GM18861 (cell line): ENCODE measurements around the gene FBXO47.
"Not testable (repeated sequence)": the region's sequence is repeated elsewhere in the genome, so short reads cannot be mapped to it uniquely, and the experiment has no call there.

Experiments used
- ATAC-seq: cut with Tn5 transposase; IDR thresholded peaks from one replicate; pipeline ENCODE4 v1.9.1; 2021; ENCODE audit not compliant: unreplicated experiment

The FBXO47 gene

DNA sequence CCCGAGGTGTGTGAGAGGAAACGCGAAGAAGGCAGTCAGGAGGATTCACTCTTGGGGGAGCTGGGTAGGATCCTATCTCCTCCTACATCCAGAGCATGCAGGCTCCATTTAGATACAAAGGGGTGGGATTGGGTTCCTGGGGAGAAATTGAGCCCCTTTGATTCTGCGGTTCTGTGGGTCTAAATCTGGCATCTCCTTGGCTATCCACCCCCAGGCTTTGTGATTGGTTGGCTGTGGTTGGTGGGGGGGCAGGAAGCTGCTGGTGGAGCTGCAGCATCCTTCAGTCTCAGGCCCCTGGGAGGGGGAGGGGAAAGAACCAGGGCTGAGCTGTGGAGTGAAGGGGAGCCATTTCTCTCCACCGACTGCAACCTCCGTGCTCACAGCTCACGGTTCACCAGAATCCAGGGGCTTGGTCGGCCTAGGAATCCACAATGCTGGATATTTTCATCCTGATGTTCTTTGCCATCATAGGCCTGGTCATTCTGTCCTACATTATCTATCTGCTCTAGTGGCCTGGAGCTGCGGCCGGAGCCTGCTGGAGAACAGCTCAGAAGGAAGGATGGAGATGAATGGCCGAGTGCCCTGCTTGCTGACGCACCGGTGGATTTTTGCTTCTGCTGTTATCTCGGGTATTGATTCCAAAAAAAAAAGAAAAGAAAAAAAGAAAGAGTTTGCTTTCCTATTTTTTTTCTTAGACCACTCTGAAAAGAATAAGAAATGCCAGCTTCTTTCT, 41.8 kb downstream of the FBXO47 start, which contains the start of gene LASP1NB:
Gene LASP1NB (plus strand): TSS at position 352 of the 733 bp plus-strand sequence.
- no peak for ATAC-seq

GRCh38 chr17:38922538-38923297, 44.5 kb downstream of the FBXO47 start:
- no peak for ATAC-seq

DNA sequence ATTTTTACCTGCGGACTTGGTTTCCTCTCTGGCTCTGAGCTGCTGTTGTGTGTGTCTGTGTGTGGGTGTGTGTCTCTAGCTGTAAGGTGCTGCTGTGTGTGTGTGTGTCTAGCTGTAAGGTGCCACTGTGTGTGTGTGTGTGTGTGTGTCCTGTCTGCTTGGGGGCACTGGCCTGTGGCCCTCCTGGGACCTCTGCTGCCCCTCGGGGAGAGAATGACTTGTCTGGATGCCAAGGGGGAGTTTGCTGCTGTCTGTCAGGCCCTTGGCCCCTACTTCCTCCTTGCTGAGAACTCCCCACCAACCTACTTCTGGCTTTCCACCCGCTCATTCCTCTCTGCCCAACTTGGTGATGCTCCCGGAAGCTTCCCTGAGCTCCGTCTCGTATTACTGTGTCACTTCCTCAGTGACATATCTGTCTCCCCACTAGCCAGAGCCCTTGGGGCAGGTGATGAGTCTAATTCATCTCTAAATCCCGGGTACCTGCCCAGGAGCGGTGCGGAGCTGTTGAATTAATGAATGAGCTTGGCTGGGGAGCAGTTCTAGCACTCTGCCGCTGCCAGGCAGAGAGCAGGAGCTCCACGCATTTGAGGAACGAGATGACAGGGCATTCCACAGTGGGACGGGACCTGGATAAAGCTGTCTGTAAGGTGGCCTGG, 45.3 kb downstream of the FBXO47 start:
- ATAC-seq, result no peak

DNA sequence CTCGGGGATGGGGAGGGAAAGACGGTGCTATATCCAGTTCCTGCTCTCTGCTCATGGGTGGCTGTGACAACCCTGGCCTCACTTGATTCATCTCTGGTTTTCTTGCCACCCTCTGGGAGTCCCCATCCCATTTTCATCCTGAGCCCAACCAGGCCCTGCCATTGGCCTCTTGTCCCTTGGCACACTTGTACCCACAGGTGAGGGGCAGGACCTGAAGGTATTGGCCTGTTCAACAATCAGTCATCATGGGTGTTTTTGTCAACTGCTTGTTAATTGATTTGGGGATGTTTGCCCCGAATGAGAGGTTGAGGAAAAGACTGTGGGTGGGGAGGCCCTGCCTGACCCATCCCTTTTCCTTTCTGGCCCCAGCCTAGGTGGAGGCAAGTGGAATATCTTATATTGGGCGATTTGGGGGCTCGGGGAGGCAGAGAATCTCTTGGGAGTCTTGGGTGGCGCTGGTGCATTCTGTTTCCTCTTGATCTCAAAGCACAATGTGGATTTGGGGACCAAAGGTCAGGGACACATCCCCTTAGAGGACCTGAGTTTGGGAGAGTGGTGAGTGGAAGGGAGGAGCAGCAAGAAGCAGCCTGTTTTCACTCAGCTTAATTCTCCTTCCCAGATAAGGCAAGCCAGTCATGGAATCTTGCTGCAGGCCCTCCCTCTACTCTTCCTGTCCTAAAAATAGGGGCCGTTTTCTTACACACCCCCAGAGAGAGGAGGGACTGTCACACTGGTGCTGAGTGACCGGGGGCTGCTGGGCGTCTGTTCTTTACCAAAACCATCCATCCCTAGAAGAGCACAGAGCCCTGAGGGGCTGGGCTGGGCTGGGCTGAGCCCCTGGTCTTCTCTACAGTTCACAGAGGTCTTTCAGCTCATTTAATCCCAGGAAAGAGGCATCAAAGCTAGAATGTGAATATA, 46.6 kb downstream of the FBXO47 start:
- no peak for ATAC-seq

DNA sequence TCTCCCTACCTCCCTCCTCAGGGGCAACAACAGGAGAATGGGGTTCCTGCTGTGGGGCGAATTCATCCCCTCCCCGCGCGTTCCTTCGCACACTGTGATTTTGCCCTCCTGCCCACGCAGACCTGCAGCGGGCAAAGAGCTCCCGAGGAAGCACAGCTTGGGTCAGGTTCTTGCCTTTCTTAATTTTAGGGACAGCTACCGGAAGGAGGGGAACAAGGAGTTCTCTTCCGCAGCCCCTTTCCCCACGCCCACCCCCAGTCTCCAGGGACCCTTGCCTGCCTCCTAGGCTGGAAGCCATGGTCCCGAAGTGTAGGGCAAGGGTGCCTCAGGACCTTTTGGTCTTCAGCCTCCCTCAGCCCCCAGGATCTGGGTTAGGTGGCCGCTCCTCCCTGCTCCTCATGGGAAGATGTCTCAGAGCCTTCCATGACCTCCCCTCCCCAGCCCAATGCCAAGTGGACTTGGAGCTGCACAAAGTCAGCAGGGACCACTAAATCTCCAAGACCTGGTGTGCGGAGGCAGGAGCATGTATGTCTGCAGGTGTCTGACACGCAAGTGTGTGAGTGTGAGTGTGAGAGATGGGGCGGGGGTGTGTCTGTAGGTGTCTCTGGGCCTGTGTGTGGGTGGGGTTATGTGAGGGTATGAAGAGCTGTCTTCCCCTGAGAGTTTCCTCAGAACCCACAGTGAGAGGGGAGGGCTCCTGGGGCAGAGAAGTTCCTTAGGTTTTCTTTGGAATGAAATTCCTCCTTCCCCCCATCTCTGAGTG, 47.7 kb downstream of the FBXO47 start:
- ATAC-seq, result no peak

DNA sequence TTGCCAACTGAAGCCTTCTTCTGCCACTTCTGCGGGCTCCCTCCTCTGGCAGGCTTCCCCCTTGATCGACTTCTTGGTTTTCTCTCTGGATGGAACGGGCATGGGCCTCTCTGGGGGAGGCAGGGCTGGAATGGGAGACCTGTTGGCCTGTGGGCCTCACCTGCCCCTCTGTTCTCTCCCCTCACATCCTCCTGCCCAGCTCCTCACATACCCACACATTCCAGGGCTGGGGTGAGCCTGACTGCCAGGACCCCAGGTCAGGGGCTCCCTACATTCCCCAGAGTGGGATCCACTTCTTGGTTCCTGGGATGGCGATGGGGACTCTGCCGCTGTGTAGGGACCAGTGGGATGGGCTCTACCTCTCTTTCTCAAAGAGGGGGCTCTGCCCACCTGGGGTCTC, 48.3 kb downstream of the FBXO47 start:
- no peak for ATAC-seq

DNA sequence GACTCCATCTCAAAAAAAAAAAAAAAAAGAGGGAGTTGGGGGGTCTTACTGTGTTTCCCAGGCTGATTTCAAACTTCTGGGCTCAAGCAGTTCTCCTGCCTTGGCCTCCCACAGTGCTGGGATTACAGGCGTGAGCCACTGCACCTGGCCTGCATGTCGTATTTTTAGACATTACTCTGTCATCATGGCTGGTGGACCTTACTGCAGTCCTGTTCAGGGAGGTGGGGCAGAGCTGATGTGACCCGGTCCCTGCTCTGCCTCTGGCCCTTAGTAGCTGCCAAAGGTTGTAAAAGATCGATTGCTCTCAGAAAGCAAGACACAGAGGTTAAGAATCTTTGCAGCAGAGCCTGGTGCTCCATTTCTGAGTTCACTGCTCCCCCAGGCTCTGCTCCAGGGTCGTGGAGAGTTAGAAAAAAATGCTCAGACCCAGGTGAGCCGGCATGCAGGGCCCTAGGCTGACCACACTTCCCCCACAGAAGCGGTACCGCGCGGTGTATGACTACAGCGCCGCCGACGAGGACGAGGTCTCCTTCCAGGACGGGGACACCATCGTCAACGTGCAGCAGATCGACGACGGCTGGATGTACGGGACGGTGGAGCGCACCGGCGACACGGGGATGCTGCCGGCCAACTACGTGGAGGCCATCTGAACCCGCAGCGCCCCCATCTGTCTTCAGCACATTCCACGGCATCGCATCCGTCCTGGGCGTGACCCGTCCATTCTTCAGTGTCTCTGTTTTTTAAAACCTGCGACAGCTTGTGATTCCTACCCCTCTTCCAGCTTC, 48.9 kb downstream of the FBXO47 start:
- no peak for ATAC-seq

GRCh38 chr17:38917259-38917658, 49.9 kb downstream of the FBXO47 start:
- no peak for ATAC-seq

DNA sequence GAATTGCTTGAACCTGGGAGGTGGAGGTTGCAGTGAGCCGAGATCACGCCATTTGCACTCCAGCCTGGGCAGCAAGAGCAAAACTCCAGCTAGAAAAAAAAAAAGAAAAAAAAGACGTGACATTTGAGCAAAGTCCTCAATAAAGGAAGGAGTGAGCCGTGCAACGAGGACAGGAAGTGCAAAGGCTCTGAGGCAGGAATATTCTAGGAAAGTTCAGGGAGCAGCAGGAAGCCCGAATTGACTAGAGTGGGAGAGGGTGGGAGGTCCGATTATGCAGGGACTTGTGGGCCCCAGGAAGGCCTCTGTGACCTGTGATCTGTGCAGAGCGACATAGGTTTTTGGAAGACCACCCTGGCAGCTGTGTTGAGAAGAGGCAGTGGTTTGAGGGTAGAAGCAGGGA, 50.4 kb downstream of the FBXO47 start:
- no peak for ATAC-seq

GRCh38 chr17:38915639-38915995, 51.6 kb downstream of the FBXO47 start:
- ATAC-seq, result no peak

DNA sequence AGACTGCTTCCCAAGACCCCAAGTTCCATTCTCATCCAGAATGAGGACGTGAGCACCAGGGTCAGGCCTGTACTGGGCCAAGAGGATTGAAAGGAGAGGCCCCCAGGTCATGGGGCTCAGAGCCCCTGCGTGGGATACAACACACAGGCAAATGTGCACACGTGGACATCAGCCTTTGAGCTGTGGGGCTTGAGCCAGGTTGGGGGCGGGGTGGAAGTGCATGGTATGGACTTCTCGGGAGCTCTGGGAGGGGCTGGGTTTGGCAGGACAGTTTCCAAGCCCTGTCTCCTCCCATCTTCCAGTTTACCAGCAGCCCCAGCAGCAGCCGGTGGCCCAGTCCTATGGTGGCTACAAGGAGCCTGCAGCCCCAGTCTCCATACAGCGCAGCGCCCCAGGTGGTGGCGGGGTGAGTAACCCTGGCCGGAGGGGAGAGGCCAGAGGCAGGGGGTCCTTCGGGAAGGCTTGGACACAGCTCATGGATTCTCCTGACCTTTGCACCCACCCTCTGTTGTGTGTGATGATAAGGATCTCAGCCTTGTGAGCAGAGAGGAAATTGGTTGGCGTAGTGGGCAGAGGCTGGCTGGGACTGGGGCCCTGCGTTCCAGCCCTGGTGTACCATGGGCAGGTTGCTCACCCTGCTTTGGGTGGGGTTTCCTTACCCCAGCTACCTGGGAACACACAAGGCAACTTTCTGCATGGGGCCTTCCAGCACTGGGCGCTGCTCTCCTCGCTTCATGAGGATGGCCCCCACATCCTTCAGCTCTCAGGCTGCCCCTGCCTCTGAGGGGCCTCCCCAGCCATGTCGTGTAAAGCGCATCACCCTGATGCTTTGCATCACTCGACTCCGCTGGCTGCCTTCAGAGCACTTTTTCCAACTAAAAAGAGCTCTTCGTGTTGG, 52.2 kb downstream of the FBXO47 start:
- ATAC-seq, result no peak

- ATAC-seq, result no peak
Observed at GRCh38 chr17:38912221-38912813, 54.9 kb downstream of the FBXO47 start.

GRCh38 chr17:38911731-38912081, 55.5 kb downstream of the FBXO47 start:
- not testable (repeated sequence) for ATAC-seq

GRCh38 chr17:38911081-38911730, 56.0 kb downstream of the FBXO47 start:
- no peak for ATAC-seq

DNA sequence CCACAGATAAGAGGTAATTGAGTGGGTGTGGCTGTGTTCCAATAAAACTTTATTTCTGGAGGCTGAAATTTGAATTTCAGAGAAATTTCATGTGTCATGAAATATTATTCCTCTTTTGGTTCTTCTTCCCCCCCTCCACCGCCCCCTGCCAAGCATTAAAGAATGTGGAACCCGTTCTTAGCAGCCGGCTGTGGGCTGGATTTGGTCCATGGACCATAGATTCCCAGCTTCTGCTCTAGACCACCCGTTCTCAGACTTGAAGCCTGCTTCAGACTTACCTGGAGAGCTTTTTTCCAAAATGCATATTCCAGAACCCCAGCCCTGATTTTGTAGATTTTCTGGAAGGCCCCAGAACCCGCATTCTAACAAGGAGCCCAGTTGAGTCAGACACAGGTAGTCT, 56.9 kb downstream of the FBXO47 start:
- ATAC-seq, result no peak

DNA sequence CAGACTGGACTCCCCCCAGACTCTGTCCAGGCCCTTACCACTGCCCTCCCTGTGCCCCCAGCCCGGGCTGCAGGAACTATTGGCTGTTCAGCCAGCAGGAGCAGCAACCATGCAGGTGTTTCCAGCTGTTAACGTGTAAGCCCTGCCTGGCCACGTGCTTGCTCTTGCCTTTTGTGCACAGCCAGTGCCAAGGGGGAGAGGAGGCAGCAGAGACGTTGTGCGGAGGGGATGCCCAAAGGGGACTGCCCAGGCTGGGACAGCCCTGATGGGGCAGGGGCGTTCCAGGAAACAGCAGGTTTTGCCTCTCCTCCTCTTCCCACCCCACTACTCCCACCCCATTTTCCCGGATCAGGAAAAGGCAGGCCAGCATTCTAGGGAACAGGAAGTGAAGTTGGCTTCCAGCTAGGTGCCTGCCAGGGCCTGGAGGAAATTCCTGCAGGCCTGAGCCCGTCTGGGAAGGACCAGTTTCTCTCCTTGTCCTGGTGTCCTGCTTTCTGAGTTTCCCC, 58.5 kb downstream of the FBXO47 start:
- no peak for ATAC-seq

DNA sequence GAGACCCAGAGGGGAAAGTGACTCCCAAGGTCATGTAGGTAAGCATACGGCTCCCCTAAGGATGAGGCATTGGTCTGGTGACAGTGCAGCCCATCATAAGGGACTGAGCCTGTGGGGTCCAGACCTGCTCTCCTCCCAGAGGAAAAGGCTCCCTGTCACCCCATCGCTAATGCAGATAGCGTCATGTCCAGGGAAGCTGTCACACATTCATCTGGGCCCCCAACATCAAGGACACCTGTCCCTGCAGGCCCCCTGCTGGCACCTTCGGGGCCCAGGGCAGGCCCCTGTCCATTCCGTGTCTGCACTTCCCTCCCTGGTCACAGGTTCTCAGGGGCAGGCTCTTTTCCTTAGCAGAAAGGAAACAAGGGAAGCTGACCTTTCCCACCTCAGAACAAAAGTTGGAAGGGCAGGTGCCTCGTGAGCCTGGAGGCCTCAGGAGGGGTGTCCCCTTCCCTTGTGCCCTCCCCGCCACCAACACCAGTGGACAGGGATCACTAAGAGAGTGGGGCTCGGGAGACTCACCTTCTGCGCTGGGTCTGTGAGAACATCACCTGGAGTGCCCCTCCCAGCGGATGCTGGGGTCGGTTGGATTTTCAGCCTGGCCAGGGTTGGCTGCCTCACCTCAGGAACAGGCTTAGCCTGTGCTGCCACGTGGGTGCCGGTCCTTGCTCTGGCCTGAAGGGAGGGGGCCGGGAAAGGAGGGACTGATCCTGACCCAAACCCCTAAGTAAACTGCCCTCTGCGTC, 59.1 kb downstream of the FBXO47 start:
- ATAC-seq, result no peak
